HG03432 (cell line): Measurements from ENCODE around the gene RASD2.

Experiments
- ATAC-seq: cut with Tn5 transposase; IDR thresholded peaks from one replicate; pipeline ENCODE4 v1.9.1; 2021; ENCODE audit warnings: mild to moderate bottlenecking, moderate library complexity; ENCODE audit not compliant: unreplicated experiment

Gene RASD2

GRCh38 chr22:35601013-35601580, 60.5 kb downstream of the RASD2 start:
- ATAC-seq, result no peak

- no peak for ATAC-seq
These were observed 61.3 kb downstream of the RASD2 start for GRCh38 chr22:35601743-35602615.
